Measurements from ENCODE around the gene RRP8.

DNA sequence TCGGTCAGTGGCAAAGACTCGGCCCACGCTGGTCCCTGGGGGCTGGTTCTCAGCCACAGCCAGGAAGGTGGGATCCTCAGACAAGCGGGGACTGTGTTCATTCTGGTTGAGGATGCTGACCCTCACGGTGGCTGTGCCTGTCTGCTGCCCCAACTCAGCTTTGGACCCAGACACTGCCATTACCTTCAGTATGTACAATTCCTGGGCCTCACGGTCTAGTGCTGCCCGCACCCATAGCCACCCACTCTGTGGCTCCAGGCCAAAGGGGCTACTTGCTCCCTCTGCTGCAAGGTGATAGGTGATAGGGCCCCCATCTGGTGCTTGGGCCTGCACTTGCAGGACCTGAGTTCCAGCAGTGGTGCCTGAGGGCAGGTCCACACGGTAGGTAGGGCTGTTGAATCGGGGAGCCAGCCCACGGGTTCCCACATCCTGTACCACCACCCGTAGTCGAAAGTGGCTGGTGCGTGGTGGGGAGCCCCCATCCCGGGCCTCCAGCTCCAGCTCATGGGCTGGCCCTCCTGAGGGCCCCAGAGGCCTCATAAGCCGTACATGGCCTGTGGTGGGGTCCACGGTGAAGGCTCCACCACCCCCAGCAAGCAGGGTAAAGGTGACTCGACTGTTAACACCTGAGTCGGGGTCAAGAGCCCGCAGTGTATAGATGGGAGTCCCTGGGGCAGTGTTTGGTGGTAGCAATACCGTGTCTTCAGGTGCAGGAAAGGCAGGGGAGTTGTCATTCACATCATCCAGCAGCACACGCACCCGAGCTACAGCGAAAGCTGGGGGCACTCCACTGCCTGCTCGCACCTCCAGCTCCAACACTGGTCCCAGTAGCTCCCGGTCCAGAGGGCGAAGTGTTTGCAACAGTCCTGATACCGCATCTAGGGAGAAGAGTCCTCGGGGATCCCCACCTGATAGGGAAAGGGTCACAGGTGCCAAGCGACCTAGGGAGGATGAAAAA is 29.0 kb upstream of the RRP8 start:
- TF ChIP-seq, protein P1, sequence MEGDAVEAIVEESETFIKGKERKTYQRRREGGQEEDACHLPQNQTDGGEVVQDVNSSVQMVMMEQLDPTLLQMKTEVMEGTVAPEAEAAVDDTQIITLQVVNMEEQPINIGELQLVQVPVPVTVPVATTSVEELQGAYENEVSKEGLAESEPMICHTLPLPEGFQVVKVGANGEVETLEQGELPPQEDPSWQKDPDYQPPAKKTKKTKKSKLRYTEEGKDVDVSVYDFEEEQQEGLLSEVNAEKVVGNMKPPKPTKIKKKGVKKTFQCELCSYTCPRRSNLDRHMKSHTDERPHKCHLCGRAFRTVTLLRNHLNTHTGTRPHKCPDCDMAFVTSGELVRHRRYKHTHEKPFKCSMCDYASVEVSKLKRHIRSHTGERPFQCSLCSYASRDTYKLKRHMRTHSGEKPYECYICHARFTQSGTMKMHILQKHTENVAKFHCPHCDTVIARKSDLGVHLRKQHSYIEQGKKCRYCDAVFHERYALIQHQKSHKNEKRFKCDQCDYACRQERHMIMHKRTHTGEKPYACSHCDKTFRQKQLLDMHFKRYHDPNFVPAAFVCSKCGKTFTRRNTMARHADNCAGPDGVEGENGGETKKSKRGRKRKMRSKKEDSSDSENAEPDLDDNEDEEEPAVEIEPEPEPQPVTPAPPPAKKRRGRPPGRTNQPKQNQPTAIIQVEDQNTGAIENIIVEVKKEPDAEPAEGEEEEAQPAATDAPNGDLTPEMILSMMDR (IDR thresholded peaks at IDR 0.05 in 8 of 11, conservative IDR thresholded peaks at IDR 0.05 in 3 of 11) = no peak
- peak in 1 of 3 donors; percentile 23 for TF ChIP-seq POLR2AphosphoS5 (IDR thresholded peaks at IDR 0.05)
